Stimulated activated CD4-positive, alpha-beta T cell treated with anti-CD3 and anti-CD28 coated beads, Interleukin-15, amount 100 ng/mL, for 1 hour (primary cell): ENCODE data around the gene CYP4F22.
"Not testable (repeated sequence)": the region's sequence is repeated elsewhere in the genome, so short reads cannot be mapped to it uniquely, and the experiment has no call there.

Experiments used
- DNase-seq, 2 donors: peaks; one replicate each; pipeline ENCODE4 v3.0.0-alpha.2; 2020; ENCODE audit warnings: low read depth in 1 of 2, low spot score in 1 of 2

Gene CYP4F22

GRCh38 chr19:15488489-15489226, 19.7 kb upstream of the CYP4F22 start:
- DNase-seq, result no peak

GRCh38 chr19:15495151-15495550, 13.2 kb upstream of the CYP4F22 start:
- DNase-seq, result no peak

GRCh38 chr19:15498156-15498858, 10.0 kb upstream of the CYP4F22 start:
- no peak for DNase-seq

- DNase-seq, result no peak
Measured at GRCh38 chr19:15498910-15499309, 9.4 kb upstream of the CYP4F22 start.

GRCh38 chr19:15501596-15501995, 6.7 kb upstream of the CYP4F22 start:
- DNase-seq, result no peak

DNA sequence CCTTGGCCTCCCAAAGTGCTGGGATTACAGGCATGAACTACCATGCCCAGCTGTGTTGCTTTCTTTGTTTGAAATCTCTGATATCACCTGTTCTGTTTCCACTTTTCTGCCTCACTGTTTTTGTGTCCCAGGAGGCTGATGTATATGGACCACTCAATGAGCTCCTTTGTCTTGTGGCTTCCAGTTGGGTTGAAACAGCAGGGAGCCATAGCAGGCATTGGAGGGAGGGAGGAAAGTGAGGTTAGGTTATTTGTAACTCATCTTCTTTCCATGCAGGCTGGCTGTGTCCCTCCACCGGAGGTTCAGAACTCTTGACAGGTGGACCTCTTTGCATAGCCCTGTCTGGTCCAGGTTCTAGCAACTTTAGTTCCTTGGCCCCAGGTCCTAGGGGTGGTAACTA, 6.1 kb upstream of the CYP4F22 start:
- no peak for DNase-seq

DNA sequence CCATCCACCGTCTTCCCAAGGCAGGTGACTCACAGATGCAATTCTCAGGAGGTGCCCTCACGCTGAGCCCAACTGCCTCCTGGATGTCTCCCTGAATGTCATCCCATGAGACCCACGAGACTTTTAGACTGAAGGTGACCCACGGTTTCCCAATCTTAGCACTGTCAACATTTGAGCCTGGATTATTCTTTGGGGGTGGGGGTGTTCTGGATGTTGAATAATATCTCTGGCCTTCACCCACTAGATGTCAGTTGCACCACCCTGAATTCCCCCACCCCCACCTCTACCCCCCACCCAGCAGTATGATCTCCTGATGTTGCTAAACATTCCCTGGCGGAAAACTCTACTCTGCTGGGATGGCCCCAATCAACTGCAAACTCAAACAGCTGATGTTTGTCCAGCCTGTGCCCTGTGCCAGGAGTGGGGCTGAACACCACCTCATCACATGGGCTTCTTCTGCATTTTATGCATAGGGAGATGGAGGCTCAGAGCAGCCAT, 2.2 kb upstream of the CYP4F22 start:
- DNase-seq, result no peak

GRCh38 chr19:15507068-15508034, 974 bp upstream of the CYP4F22 start:
- no peak for DNase-seq

- no peak for DNase-seq
Measured at GRCh38 chr19:15511671-15512424, 3.5 kb downstream of the CYP4F22 start.

DNA sequence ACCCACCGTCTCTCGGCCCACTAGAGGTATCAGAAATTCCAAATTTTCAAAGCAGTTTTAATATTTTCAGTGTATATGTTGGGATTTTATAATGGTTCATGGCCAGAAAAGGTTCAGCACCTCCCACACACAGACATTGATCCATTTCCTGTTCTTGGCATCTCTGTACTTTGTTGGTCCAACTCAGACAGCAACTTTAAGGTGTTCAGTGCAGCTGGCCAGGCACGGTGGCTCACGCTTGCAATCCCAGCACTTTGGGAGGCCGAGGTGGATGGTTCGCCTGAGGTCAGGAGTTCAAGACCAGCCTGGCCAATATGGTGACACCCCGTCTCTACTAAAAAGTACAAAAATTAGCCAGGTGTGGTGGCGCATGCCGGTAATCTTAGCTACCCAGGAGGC, 6.9 kb downstream of the CYP4F22 start:
- not testable (repeated sequence) for DNase-seq

DNA sequence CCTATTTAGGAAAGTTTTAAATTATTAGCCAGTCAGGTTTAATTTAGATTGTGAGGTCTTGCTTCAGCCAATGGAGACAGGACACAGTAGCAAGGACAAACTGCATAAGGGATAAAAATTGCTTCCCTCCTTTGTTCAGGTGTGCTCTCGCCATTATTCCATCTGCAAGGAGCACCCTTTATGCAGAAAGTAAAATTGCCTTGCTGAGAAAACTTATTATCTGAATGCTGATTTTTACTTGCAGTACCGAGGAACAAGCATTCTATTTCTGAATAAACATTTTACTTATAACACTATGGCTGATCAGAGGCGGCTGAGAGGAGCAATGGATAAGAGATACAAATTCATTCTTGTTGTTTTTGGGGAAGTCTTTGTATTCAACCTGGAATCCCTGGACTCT, 8.0 kb downstream of the CYP4F22 start:
- no peak for DNase-seq

DNA sequence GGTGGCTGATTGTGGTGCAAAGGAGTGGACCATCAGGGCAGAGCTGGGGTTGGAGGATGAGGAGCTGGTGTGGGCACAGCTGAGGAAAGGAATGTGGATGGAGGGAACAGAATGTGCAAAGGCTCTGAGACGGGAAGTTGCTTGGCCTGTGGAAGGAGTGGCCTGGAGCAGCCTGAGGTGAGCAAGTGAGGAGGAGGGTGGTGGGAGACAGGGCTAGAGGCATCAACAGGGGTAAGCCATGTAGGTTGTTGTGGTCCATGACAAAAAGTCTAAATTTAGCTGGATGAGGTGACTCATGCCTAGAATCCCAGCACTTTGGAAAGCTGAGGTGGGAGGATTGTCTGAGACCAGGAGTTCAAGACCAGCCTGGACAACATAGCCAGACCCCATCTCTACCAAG, 9.5 kb downstream of the CYP4F22 start:
- no peak for DNase-seq

GRCh38 chr19:15519433-15519976, 11.2 kb downstream of the CYP4F22 start:
- DNase-seq, result no peak

DNA sequence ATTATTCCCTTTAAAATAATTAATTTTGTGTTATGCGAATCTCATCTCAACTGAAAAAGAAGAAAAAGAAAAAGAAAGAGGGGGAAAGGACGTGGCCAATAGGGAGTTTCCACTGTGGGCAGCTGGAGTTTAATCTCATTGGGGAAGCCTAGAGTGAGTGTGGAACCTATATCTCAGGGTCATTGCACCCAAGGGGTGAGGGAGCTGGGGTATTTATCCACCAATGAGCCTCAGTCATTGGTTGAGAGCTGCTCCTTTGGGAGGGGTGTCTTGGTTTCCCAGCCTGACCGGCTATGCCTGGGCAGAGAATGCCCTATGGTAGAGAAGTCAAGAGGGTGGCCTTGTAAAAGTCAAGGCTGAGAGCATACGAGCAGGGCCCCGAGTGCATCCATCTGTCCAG, 16.5 kb downstream of the CYP4F22 start:
- DNase-seq, result no peak

GRCh38 chr19:15525291-15525690, 17.0 kb downstream of the CYP4F22 start:
- no peak for DNase-seq

DNA sequence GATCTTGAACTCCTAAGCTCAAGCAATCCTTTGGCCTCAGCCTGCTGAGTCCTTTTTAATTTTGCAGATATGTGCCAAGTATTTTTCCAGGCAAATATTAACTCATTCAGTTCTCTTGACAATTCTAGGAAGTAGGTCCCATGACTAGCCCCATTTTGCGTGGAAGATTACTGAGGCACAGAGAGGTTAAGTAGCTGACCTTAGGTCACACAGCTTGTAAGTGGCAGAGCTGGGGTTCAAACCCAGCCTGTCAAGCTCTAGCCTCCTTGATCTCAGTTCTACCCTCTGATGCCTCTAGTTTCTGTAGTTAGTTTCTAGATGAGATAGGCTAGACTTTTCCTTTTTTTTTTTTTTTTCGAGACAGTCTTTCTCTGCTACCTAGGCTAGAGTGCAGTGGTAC, 18.1 kb downstream of the CYP4F22 start:
- DNase-seq, result no peak

DNA sequence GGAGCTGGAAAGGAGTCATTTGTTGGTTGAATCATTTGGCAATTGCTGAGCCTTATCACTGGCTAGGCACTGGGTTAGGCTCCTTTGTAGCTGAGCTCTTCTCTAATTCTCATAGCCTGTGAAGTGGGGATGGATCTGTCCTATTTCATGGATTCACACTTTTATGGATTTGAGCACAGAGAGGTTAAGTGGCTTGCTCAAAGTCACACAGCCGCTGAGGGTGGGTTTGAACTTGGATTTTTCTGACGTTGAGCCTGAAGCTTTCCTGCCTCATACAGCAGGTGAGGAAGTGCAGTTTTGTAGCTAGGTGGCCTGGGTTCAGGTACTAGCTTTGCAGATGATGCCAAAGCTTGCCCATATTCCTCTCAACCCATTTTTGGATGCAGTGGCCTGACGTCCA, 19.4 kb downstream of the CYP4F22 start:
- no peak for DNase-seq

GRCh38 chr19:15529774-15530372, 21.5 kb downstream of the CYP4F22 start:
- no peak for DNase-seq

- no peak for DNase-seq
Measured at GRCh38 chr19:15532779-15533521, 24.6 kb downstream of the CYP4F22 start.

GRCh38 chr19:15533522-15533830, 25.2 kb downstream of the CYP4F22 start:
- not testable (repeated sequence) for DNase-seq
